Loucy (cell line): ENCODE measurements around the gene MSL3B.

Experiments
- CTCF ChIP-seq: fragments of 200-600 bp; sonication (generic); conservative IDR thresholded peaks from 2 replicates; pipeline ENCODE4 v1.5.1; 2014; ENCODE audit warnings: mild to moderate bottlenecking, antibody characterized with exemption, low read length
- EZH2phosphoT487 ChIP-seq: fragments of 200-600 bp; IDR thresholded peaks from 2 replicates; pipeline ENCODE4 v1.6.1; 2018; ENCODE audit warnings: antibody characterized with exemption, mild to moderate bottlenecking, moderate library complexity, borderline replicate concordance

- TF ChIP-seq CTCF, result no peak
- no peak for TF ChIP-seq EZH2phosphoT487
Measured at GRCh38 chr2:233844064-233844807, 23.9 kb downstream of the MSL3B start.
